HEK293 (cell line): Measurements from ENCODE around the gene OR52I1.

Source experiments
- MYNN ChIP-seq: fragments of 450-650 bp; formaldehyde crosslinking; IDR thresholded peaks from 2 replicates; pipeline ENCODE4 v1.5.1; 2016; ENCODE audit warnings: missing biosample characterization, missing genetic modification characterization, borderline replicate concordance
- ZBTB44 ChIP-seq: fragments of 450-650 bp; IDR thresholded peaks from 2 replicates; pipeline ENCODE4 v1.5.1; 2018; ENCODE audit warnings: missing biosample characterization, mild to moderate bottlenecking, missing genetic modification characterization
- ZNF157 ChIP-seq: fragments of 450-650 bp; formaldehyde crosslinking; IDR thresholded peaks from 2 replicates; pipeline ENCODE4 v1.5.1; 2016; ENCODE audit warnings: missing biosample characterization, missing genetic modification characterization
- ZNF175 ChIP-seq: fragments of 450-650 bp; formaldehyde crosslinking; IDR thresholded peaks from 2 replicates; pipeline ENCODE4 v1.5.1; 2016; ENCODE audit warnings: missing biosample characterization, missing genetic modification characterization
- ZNF221 ChIP-seq: fragments of 450-650 bp; formaldehyde crosslinking; IDR thresholded peaks from 2 replicates; pipeline ENCODE4 v1.5.1; 2017; ENCODE audit warnings: missing biosample characterization, missing genetic modification characterization, borderline replicate concordance
- ZNF37A ChIP-seq: fragments of 450-650 bp; IDR thresholded peaks from 2 replicates; pipeline ENCODE4 v1.5.1; 2018; ENCODE audit warnings: missing biosample characterization, missing genetic modification characterization
- ZNF521 ChIP-seq: fragments of 450-650 bp; formaldehyde crosslinking; IDR thresholded peaks from 2 replicates; pipeline ENCODE4 v1.5.1; 2017; ENCODE audit warnings: missing biosample characterization, mild to moderate bottlenecking, missing genetic modification characterization
- ZNF549 ChIP-seq: fragments of 450-650 bp; IDR thresholded peaks from 2 replicates; pipeline ENCODE4 v1.5.1; 2018; ENCODE audit warnings: missing biosample characterization, missing genetic modification characterization, mild to moderate bottlenecking, inconsistent platforms, moderate library complexity
- ZNF558 ChIP-seq: fragments of 450-650 bp; formaldehyde crosslinking; IDR thresholded peaks from 2 replicates; pipeline ENCODE4 v1.5.1; 2016; ENCODE audit warnings: missing biosample characterization, missing genetic modification characterization
- ZNF600 ChIP-seq: fragments of 450-650 bp; formaldehyde crosslinking; IDR thresholded peaks from 2 replicates; pipeline ENCODE4 v1.5.1; 2016; ENCODE audit warnings: missing biosample characterization, missing genetic modification characterization
- ZNF626 ChIP-seq: fragments of 450-650 bp; sonication (Bioruptor Pico); formaldehyde crosslinking; IDR thresholded peaks from 2 replicates; pipeline ENCODE4 v1.5.1; 2018; ENCODE audit warnings: missing biosample characterization, missing genetic modification characterization, inconsistent platforms
- ZNF629 ChIP-seq: fragments of 450-650 bp; formaldehyde crosslinking; IDR thresholded peaks from 2 replicates; pipeline ENCODE4 v1.5.1; 2017; ENCODE audit warnings: missing biosample characterization, missing genetic modification characterization
- ZNF660 ChIP-seq: fragments of 450-650 bp; IDR thresholded peaks from 2 replicates; pipeline ENCODE4 v1.5.1; 2018; ENCODE audit warnings: missing biosample characterization, mild to moderate bottlenecking, missing genetic modification characterization
- ZNF664 ChIP-seq: fragments of 450-650 bp; formaldehyde crosslinking; IDR thresholded peaks from 2 replicates; pipeline ENCODE4 v1.5.1; 2016; ENCODE audit warnings: missing biosample characterization, missing genetic modification characterization
- ZNF701 ChIP-seq: fragments of 450-650 bp; formaldehyde crosslinking; IDR thresholded peaks from 2 replicates; pipeline ENCODE4 v1.5.1; 2016; ENCODE audit warnings: missing biosample characterization, missing genetic modification characterization
- ZSCAN30 ChIP-seq: fragments of 450-650 bp; IDR thresholded peaks from 2 replicates; pipeline ENCODE4 v1.5.1; 2018; ENCODE audit warnings: missing biosample characterization, mild to moderate bottlenecking, missing genetic modification characterization, moderate library complexity
- TF ChIP-seq, protein P1 (sequence below): fragments of 450-650 bp; formaldehyde crosslinking; IDR thresholded peaks from 2 replicates; pipeline ENCODE4 v1.5.1; 2016; ENCODE audit warnings: missing biosample characterization, missing genetic modification characterization
- TF ChIP-seq, protein P2 (sequence below): fragments of 450-650 bp; formaldehyde crosslinking; IDR thresholded peaks from 2 replicates; pipeline ENCODE4 v1.5.1; 2016; ENCODE audit warnings: missing biosample characterization, missing genetic modification characterization
- TF ChIP-seq, protein P3 (sequence below): fragments of 450-650 bp; formaldehyde crosslinking; IDR thresholded peaks from 2 replicates; pipeline ENCODE4 v1.5.1; 2017; ENCODE audit warnings: missing biosample characterization, missing genetic modification characterization
- TF ChIP-seq, protein P4 (sequence below): fragments of 450-650 bp; formaldehyde crosslinking; conservative IDR thresholded peaks from 2 replicates; pipeline ENCODE4 v1.5.1; 2016; ENCODE audit warnings: low read depth, missing biosample characterization, missing genetic modification characterization
- TF ChIP-seq, protein P5 (sequence below): fragments of 450-650 bp; formaldehyde crosslinking; IDR thresholded peaks from 2 replicates; pipeline ENCODE4 v1.5.1; 2017; ENCODE audit warnings: missing biosample characterization, missing genetic modification characterization
- TF ChIP-seq, protein P6 (sequence below): fragments of 450-650 bp; formaldehyde crosslinking; IDR thresholded peaks from 2 replicates; pipeline ENCODE4 v1.5.1; 2016; ENCODE audit warnings: missing biosample characterization, missing genetic modification characterization, borderline replicate concordance
- TF ChIP-seq, protein P7 (sequence below): fragments of 450-650 bp; formaldehyde crosslinking; IDR thresholded peaks from 2 replicates; pipeline ENCODE4 v1.5.1; 2016; ENCODE audit warnings: missing biosample characterization, missing genetic modification characterization

Gene OR52I1

GRCh38 chr11:4607781-4608666, 14.2 kb downstream of the OR52I1 start, which contains the start of gene TRIM68 (continued):
- TF ChIP-seq, protein P1, sequence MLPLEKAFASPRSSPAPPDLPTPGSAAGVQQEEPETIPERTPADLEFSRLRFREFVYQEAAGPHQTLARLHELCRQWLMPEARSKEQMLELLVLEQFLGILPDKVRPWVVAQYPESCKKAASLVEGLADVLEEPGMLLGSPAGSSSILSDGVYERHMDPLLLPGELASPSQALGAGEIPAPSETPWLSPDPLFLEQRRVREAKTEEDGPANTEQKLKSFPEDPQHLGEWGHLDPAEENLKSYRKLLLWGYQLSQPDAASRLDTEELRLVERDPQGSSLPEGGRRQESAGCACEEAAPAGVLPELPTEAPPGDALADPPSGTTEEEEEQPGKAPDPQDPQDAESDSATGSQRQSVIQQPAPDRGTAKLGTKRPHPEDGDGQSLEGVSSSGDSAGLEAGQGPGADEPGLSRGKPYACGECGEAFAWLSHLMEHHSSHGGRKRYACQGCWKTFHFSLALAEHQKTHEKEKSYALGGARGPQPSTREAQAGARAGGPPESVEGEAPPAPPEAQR (tag by site-specific recombination), result no peak
- TF ChIP-seq ZNF701 (no peak), ZNF157 (tag by site-specific recombination) (no peak), ZNF629 (tag by site-specific recombination) (0 out of 2 replicates have a peak, but pooled peaks have one; percentile 44), ZNF664 (no peak), ZNF175 (no peak), ZBTB44 (tag by site-specific recombination) (no peak), ZNF626 (tag by site-specific recombination) (no peak), MYNN (tag by site-specific recombination) (no peak), ZSCAN30 (0 out of 2 replicates have a peak, but pooled peaks have one; percentile 48), ZNF558 (no peak), ZNF37A (no peak), ZNF660 (peak; percentile 25), ZNF221 (tag by site-specific recombination) (no peak), ZNF600 (peak; percentile 56), ZNF549 (tag by site-specific recombination) (no peak), ZNF521 (tag by site-specific recombination) (no peak)
- TF ChIP-seq, protein P2, sequence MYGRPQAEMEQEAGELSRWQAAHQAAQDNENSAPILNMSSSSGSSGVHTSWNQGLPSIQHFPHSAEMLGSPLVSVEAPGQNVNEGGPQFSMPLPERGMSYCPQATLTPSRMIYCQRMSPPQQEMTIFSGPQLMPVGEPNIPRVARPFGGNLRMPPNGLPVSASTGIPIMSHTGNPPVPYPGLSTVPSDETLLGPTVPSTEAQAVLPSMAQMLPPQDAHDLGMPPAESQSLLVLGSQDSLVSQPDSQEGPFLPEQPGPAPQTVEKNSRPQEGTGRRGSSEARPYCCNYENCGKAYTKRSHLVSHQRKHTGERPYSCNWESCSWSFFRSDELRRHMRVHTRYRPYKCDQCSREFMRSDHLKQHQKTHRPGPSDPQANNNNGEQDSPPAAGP (tag by site-specific recombination), result no peak
- TF ChIP-seq, protein P3, sequence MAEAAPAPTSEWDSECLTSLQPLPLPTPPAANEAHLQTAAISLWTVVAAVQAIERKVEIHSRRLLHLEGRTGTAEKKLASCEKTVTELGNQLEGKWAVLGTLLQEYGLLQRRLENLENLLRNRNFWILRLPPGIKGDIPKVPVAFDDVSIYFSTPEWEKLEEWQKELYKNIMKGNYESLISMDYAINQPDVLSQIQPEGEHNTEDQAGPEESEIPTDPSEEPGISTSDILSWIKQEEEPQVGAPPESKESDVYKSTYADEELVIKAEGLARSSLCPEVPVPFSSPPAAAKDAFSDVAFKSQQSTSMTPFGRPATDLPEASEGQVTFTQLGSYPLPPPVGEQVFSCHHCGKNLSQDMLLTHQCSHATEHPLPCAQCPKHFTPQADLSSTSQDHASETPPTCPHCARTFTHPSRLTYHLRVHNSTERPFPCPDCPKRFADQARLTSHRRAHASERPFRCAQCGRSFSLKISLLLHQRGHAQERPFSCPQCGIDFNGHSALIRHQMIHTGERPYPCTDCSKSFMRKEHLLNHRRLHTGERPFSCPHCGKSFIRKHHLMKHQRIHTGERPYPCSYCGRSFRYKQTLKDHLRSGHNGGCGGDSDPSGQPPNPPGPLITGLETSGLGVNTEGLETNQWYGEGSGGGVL (tag by site-specific recombination), result no peak
- TF ChIP-seq, protein P4, sequence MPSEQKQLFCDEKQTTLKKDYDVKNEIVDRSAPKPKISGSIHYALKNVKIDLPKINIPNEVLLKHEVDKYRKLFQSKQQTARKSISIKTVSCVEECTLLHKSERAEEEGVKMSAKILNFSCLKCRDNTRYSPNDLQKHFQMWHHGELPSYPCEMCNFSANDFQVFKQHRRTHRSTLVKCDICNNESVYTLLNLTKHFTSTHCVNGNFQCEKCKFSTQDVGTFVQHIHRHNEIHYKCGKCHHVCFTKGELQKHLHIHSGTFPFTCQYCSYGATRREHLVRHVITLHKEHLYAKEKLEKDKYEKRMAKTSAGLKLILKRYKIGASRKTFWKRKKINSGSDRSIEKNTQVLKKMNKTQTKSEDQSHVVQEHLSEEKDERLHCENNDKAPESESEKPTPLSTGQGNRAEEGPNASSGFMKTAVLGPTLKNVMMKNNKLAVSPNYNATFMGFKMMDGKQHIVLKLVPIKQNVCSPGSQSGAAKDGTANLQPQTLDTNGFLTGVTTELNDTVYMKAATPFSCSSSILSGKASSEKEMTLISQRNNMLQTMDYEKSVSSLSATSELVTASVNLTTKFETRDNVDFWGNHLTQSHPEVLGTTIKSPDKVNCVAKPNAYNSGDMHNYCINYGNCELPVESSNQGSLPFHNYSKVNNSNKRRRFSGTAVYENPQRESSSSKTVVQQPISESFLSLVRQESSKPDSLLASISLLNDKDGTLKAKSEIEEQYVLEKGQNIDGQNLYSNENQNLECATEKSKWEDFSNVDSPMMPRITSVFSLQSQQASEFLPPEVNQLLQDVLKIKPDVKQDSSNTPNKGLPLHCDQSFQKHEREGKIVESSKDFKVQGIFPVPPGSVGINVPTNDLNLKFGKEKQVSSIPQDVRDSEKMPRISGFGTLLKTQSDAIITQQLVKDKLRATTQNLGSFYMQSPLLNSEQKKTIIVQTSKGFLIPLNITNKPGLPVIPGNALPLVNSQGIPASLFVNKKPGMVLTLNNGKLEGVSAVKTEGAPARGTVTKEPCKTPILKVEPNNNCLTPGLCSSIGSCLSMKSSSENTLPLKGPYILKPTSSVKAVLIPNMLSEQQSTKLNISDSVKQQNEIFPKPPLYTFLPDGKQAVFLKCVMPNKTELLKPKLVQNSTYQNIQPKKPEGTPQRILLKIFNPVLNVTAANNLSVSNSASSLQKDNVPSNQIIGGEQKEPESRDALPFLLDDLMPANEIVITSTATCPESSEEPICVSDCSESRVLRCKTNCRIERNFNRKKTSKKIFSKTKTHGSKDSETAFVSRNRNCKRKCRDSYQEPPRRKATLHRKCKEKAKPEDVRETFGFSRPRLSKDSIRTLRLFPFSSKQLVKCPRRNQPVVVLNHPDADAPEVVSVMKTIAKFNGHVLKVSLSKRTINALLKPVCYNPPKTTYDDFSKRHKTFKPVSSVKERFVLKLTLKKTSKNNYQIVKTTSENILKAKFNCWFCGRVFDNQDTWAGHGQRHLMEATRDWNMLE (tag by site-specific recombination), result peak; percentile 89
- TF ChIP-seq, protein P5, sequence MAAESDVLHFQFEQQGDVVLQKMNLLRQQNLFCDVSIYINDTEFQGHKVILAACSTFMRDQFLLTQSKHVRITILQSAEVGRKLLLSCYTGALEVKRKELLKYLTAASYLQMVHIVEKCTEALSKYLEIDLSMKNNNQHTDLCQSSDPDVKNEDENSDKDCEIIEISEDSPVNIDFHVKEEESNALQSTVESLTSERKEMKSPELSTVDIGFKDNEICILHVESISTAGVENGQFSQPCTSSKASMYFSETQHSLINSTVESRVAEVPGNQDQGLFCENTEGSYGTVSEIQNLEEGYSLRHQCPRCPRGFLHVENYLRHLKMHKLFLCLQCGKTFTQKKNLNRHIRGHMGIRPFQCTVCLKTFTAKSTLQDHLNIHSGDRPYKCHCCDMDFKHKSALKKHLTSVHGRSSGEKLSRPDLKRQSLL, result peak; percentile 86
- TF ChIP-seq, protein P6, sequence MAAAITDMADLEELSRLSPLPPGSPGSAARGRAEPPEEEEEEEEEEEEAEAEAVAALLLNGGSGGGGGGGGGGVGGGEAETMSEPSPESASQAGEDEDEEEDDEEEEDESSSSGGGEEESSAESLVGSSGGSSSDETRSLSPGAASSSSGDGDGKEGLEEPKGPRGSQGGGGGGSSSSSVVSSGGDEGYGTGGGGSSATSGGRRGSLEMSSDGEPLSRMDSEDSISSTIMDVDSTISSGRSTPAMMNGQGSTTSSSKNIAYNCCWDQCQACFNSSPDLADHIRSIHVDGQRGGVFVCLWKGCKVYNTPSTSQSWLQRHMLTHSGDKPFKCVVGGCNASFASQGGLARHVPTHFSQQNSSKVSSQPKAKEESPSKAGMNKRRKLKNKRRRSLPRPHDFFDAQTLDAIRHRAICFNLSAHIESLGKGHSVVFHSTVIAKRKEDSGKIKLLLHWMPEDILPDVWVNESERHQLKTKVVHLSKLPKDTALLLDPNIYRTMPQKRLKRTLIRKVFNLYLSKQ (tag by site-specific recombination), result no peak
- TF ChIP-seq, protein P7, sequence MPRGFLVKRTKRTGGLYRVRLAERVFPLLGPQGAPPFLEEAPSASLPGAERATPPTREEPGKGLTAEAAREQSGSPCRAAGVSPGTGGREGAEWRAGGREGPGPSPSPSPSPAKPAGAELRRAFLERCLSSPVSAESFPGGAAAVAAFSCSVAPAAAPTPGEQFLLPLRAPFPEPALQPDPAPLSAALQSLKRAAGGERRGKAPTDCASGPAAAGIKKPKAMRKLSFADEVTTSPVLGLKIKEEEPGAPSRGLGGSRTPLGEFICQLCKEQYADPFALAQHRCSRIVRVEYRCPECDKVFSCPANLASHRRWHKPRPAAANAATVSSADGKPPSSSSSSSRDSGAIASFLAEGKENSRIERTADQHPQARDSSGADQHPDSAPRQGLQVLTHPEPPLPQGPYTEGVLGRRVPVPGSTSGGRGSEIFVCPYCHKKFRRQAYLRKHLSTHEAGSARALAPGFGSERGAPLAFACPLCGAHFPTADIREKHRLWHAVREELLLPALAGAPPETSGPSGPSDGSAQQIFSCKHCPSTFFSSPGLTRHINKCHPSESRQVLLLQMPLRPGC (tag by site-specific recombination), result no peak
